ENCODE data around the gene SCG5. TPM values are rescaled to one million over a fixed set of nuclear protein-coding genes. Genes with fewer than 3 reads are reported as not detected.
A peak's percentile ranks its signal among the peaks of the same experiment; 100 is the strongest.

Gene SCG5
- total RNA-seq, 1 donor from 2014 or later: 18.2 TPM

DNA sequence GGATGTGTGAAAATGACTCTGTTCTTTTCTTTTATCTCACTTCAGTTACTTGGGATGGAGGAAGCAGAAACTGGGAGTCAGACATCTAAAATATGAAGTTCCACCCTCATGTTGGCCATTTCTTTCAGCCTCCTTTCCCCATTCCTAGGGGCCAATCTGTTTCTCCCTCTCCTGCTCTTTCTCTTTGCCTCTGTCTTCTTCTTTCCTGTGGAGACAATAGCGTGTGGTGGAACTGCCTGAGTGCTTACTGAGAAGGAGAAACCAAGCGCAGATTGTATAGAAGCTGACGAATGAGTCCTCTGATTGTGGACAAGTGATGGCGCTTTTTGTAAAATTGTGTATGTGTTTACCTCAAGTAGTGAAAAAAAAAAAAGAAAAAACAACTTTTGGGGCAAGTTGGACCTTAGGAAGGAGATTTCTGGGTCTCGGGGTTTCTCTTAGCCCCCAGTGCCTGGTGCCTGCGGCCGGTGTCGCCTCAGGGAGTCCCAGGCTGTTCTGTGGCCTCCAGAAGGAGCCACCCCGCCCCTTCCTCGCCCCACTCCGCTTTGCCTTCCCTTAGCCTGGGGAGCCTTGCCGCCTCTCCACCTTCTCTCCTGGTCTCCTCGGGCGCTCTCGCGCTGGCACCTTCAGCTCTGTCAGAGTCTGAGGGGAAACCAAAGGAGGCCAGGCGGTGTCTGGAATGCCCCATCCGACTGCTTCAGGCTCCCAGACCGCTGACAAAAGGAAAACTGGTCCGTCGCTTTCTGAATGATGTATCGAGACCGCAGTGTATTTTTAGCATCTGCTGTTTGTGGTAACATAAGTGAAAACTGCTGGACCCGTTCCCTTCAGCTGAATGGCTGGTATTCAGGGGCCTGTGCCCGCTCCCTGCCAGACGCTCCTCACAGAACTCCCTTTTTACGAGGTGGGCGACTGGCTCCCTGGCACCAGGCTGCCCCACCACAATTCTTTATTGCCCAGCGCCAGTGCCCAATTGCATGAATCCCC, 30.1 kb downstream of the SCG5 start:
- no peaks in the 10 kb centered on the region for H3K9me3 Mint-ChIP-seq (ENCODE audit: low read depth)
- H3K27me3 Mint-ChIP-seq: no peaks in the 10 kb centered on the region
- DNase-seq (ENCODE audit: low spot score, unreplicated experiment): no peak
- peaks cover 4% of the 10 kb centered on the region for H3K4me1 Mint-ChIP-seq (ENCODE audit: low read depth)
- H3K27ac Mint-ChIP-seq: no peak overlapping the region
- H3K4me3 Mint-ChIP-seq (ENCODE audit: low read depth): no peak overlapping the region
- no peak for TF ChIP-seq CTCF (IDR thresholded peaks at IDR 0.05; ENCODE audit: unreplicated experiment)
- no peaks in the 10 kb centered on the region for H3K36me3 Mint-ChIP-seq (ENCODE audit: insufficient read depth)

DNA sequence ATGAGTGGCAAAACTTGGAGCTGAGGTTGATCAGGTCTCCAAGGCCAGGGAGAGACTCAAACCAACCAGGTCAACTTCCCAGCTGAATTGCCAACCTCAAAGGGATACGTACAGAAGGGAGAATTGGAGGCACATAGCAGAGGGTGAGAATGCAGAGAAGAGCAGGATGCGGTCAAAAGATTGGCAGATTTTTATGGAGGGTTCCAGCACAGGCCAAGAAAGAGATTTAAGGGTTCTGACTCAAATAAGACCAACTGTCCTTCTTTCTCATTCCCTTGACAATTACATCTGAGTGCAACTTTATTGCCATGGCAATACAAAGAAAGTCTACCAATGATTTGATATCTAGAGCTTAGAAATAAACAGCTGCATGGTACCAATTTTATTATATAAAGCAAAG, 33.2 kb downstream of the SCG5 start:
- no peaks in the 10 kb centered on the region for H3K27me3 Mint-ChIP-seq
- no peaks in the 10 kb centered on the region for H3K36me3 Mint-ChIP-seq (ENCODE audit: insufficient read depth)
- H3K27ac Mint-ChIP-seq: no peak overlapping the region
- peaks cover 12% of the 10 kb centered on the region for H3K4me1 Mint-ChIP-seq (ENCODE audit: low read depth)
- no peaks in the 10 kb centered on the region for H3K9me3 Mint-ChIP-seq (ENCODE audit: low read depth)
- H3K4me3 Mint-ChIP-seq (ENCODE audit: low read depth): no peak overlapping the region
- TF ChIP-seq CTCF (IDR thresholded peaks at IDR 0.05; ENCODE audit: unreplicated experiment): no peak
- DNase-seq (ENCODE audit: low spot score, unreplicated experiment): no peak

DNA sequence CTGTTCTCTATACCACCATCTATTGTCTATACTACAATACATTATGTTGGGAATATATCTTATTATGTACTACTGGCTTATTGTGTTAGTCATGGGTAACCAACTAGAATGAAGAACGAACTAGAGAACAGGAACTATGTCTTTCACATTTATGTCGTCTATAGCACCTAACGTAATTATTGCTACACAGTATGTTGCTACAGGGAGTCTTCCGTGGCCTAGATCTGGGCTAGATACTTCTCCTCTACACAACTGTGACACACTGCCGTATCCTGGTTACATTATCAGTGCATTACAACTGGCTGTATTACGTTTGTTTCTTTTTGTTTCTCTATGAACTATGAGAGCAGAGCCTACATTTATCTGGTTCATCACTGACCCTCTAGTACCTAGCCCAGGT, 34.0 kb downstream of the SCG5 start:
- Mint-ChIP-seq H3K4me3 (ENCODE audit: low read depth) (no peak overlapping the region), H3K27ac (no peak overlapping the region), H3K4me1 (ENCODE audit: low read depth) (peaks cover 12% of the 10 kb centered on the region), H3K9me3 (ENCODE audit: low read depth) (no peaks in the 10 kb centered on the region), H3K27me3 (no peaks in the 10 kb centered on the region), H3K36me3 (ENCODE audit: insufficient read depth) (no peaks in the 10 kb centered on the region)
- no peak for TF ChIP-seq CTCF (IDR thresholded peaks at IDR 0.05; ENCODE audit: unreplicated experiment)
- no peak for DNase-seq (ENCODE audit: low spot score, unreplicated experiment)

DNA sequence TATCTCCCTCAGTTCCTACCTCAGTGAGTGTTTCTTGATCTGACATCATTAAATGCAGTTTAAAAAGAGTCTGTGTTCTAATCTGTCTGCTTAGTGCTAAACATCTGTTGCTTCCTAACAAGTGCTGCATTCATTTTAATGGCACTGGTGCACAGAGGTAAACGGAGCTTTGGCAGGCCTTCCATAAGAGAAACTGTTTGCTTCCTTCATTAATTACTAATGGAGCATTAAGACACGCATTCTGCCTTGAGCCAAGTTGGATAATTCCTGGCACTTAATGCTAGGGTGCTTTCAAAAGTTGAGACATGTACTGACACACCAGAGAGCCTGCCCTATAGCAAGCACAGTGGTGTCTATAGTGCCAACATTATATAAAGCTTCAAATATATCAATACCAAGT, 34.7 kb downstream of the SCG5 start:
- Mint-ChIP-seq H3K27me3 (no peaks in the 10 kb centered on the region), H3K36me3 (ENCODE audit: insufficient read depth) (no peaks in the 10 kb centered on the region), H3K4me3 (ENCODE audit: low read depth) (no peak overlapping the region), H3K4me1 (ENCODE audit: low read depth) (peaks cover 12% of the 10 kb centered on the region), H3K27ac (peak overlapping the region; percentile 35), H3K9me3 (ENCODE audit: low read depth) (no peaks in the 10 kb centered on the region)
- DNase-seq (ENCODE audit: low spot score, unreplicated experiment): no peak
- TF ChIP-seq CTCF (IDR thresholded peaks at IDR 0.05; ENCODE audit: unreplicated experiment): no peak

DNA sequence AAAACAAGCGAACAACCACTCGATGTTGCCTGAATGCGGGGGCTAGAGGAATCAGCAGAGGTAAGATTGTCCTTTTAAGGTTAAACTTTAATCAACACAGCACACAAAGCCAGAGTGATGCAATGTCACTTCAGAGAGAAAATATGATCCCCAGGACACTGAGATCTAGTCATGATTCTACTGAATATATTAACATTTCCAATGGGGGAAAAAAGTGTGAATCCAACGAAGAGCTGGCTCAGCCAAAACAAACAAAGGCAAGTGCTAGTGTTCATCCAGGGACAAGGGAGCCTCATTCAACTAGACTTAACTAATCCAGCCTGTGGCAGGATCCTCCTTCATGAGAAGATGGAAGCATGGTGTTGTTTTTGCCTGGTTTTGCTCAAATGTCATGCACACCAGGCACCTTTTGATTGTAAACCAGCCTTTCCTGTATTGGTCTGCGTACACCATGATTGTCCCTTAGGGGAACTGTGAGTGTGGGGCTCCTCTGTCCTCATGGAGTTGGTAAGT, 35.8 kb downstream of the SCG5 start:
- Mint-ChIP-seq H3K4me1 (ENCODE audit: low read depth) (peaks cover 12% of the 10 kb centered on the region), H3K27ac (no peak overlapping the region), H3K27me3 (no peaks in the 10 kb centered on the region), H3K4me3 (ENCODE audit: low read depth) (no peak overlapping the region), H3K36me3 (ENCODE audit: insufficient read depth) (no peaks in the 10 kb centered on the region), H3K9me3 (ENCODE audit: low read depth) (no peaks in the 10 kb centered on the region)
- no peak for TF ChIP-seq CTCF (IDR thresholded peaks at IDR 0.05; ENCODE audit: unreplicated experiment)
- no peak for DNase-seq (ENCODE audit: low spot score, unreplicated experiment)
